Neuron (in vitro differentiated cells): ENCODE measurements around the gene FKBP14.

Experiments used
- H2AFZ ChIP-seq: one replicate; pipeline ENCODE4 v1.6.1; 2013; ENCODE audit warnings: low read depth, mild to moderate bottlenecking, inconsistent platforms, low read length, moderate library complexity
- H3K27me3 ChIP-seq: one replicate; pipeline ENCODE4 v1.6.1; 2013; ENCODE audit warnings: low read length; ENCODE audit not compliant: insufficient read depth
- H3K36me3 ChIP-seq: one replicate; pipeline ENCODE4 v1.6.1; 2013; ENCODE audit warnings: low read length; ENCODE audit not compliant: insufficient read depth
- H3K4me1 ChIP-seq: one replicate; pipeline ENCODE4 v1.6.1; 2013; ENCODE audit warnings: low read length; ENCODE audit not compliant: insufficient read depth
- H3K4me3 ChIP-seq: 2 replicates; pipeline ENCODE4 v1.5.1; 2013; ENCODE audit warnings: mild to moderate bottlenecking, low read length, moderate library complexity
- H3K9me3 ChIP-seq: one replicate; pipeline ENCODE4 v1.6.1; 2013; ENCODE audit warnings: low read length

FKBP14 gene

DNA sequence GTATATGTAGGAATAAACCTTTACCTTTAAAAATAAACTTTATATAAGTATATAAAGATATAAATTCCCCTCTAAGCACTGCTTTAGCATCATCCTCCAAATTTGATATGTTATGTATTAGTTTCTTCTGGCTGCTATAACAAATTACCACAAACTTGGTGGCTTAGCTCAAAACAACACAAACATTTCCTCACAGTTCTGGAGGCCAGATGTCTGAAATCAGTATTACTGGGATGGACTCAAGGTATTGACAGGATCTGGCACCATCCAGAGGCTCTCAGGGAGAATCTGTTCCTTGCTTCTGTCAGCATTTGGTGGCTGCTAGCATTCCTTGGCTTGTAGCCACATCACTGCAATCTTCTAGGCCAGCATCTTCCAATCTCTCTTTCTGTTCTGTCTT, 30.2 kb downstream of the FKBP14 start:
- H3K4me3 ChIP-seq, result no peak overlapping the region
- no peaks in the 10 kb centered on the region for H3K27me3 ChIP-seq
- H3K9me3 ChIP-seq, result peaks cover 7% of the 10 kb centered on the region
- no peak overlapping the region for H2AFZ ChIP-seq
- H3K36me3 ChIP-seq, result no peaks in the 10 kb centered on the region
- peaks cover 4% of the 10 kb centered on the region for H3K4me1 ChIP-seq

DNA sequence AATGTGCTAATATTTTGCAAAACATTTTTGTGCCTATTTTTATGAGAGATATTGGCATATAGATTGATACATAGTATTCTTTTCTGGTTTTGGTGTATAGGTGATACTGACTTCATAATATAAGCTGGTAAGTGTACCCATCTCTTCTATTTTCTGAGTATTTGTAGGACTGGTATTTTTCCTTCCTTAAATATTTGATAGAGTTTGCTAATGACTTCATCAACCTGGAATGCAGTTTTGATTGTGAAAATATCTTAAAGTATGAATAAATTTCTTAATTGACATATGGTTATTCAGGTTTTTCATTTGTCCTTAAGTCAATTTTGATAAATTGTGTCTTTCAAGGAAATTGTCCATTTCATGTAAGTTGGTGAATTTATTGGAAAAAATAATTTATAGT, 30.9 kb downstream of the FKBP14 start:
- Histone ChIP-seq H3K9me3 (peaks cover 7% of the 10 kb centered on the region), H3K27me3 (no peaks in the 10 kb centered on the region), H3K4me1 (peaks cover 2% of the 10 kb centered on the region), H3K4me3 (no peak overlapping the region), H3K36me3 (no peaks in the 10 kb centered on the region), H2AFZ (no peak overlapping the region)

DNA sequence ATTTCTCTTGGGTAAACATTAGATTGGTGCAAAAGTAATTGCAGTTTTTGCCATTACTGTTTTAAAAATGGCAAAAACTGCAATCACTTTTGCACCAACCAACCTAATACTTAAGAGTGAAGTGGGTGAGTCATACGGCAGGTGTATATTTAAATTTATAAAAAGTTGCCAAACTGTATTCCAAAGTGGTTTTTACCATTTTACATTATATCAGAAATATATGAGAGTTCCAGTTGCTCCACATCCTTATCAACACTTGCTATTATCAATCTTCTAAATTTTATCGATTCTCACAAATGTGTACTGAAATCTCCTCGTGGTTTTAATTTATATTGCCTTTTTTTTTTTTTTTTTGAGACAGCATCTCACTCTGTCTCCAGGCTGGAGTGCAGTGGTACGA, 33.4 kb downstream of the FKBP14 start:
- no peaks in the 10 kb centered on the region for H3K4me1 ChIP-seq
- H3K27me3 ChIP-seq, result no peaks in the 10 kb centered on the region
- H3K4me3 ChIP-seq, result no peak overlapping the region
- H2AFZ ChIP-seq, result no peak overlapping the region
- peaks cover 7% of the 10 kb centered on the region for H3K9me3 ChIP-seq
- no peaks in the 10 kb centered on the region for H3K36me3 ChIP-seq

DNA sequence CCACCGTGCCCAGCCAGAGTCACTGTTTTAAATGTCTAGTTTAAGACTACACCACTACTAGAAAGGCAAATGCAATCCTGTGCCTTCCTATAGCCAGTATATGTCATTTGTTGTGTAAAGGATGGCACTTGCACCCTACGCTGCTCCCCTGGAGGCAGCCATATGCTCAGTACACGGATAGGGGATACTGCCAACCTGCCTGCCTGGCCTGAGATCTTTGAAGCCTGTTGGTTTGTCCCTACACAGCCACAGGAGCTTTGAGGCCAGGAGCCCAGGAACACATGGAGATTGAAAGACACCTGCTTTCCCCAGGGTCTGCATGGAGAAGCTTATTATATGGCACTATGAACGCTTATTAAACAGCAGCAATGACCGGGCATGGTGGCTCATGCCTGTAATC, 34.6 kb downstream of the FKBP14 start:
- no peak overlapping the region for H3K4me3 ChIP-seq
- no peak overlapping the region for H2AFZ ChIP-seq
- H3K36me3 ChIP-seq, result no peaks in the 10 kb centered on the region
- no peaks in the 10 kb centered on the region for H3K27me3 ChIP-seq
- H3K4me1 ChIP-seq, result peaks cover 11% of the 10 kb centered on the region
- peaks cover 7% of the 10 kb centered on the region for H3K9me3 ChIP-seq

DNA sequence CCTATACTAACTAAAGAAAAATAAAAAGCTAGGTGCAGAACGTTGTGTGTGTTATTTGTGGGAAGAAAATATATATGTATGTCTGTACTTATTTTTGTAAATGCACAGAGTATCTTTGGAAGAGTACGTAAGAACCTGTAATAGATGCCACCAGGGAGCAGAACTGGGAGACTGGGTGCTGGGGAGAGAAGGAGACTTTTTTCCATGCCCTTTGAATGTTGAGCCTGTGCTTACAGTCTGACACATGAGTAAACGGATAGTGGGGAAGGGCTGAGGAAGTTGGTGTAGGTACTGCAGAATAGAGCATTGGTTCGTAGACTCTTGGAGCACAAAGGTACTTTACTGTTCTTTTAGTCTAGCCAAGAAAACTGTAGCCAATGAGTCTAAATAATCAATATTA, 35.6 kb downstream of the FKBP14 start:
- Histone ChIP-seq H3K4me1 (peaks cover 11% of the 10 kb centered on the region), H3K9me3 (peaks cover 3% of the 10 kb centered on the region), H3K36me3 (no peaks in the 10 kb centered on the region), H3K4me3 (no peak overlapping the region), H2AFZ (no peak overlapping the region), H3K27me3 (no peaks in the 10 kb centered on the region)

DNA sequence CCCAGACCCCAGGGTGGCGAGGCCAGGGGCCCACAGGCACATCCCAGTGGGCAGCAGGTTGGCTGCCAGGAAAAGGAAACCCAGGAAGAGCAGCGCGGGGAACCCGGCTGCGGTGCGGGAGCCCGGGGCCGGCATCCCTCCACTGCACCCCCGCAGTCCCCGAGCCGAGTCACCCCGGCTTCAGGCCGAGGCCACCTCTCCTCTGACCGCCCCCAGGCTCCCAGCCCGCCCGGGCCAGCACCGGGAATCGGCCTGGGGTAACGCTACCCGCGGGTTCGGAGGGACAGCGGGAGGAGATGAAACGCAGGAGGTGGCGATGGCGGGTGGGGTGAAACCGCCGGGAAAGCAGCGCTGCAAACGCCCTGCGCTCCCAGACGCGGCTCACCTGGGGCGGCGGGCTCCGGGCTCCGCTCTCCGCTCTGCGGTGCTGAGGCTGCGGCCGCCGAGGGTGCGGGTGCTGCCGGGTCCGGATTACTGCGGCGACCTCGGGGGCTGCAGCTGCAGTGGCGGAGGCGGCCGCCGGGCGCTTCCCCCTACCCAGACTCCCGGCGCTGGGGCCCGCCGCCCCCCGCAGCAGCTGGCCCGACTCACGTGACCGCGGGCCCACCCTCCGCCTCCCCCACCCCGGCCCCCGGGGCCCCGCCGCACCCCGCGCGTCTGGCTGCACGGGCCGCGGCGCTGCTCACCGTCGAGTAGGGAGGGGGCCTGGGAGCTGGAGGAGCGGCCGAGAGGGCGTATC, 37.1 kb downstream of the FKBP14 start, which contains the start of gene SCRN1:
SCRN1 (minus strand) TSS at position 545 of the 739 bp plus-strand sequence. CDS start 20,734 bp downstream, outside the sequence.
- Histone ChIP-seq H3K4me3 (peak within 1 kb of the TSS; percentile 98), H3K36me3 (no peaks in the 10 kb centered on the region), H3K9me3 (peaks cover 5% of the 10 kb centered on the region), H3K4me1 (peaks cover 11% of the 10 kb centered on the region), H3K27me3 (no peaks in the 10 kb centered on the region), H2AFZ (peak within 1 kb of the TSS; percentile 87)

DNA sequence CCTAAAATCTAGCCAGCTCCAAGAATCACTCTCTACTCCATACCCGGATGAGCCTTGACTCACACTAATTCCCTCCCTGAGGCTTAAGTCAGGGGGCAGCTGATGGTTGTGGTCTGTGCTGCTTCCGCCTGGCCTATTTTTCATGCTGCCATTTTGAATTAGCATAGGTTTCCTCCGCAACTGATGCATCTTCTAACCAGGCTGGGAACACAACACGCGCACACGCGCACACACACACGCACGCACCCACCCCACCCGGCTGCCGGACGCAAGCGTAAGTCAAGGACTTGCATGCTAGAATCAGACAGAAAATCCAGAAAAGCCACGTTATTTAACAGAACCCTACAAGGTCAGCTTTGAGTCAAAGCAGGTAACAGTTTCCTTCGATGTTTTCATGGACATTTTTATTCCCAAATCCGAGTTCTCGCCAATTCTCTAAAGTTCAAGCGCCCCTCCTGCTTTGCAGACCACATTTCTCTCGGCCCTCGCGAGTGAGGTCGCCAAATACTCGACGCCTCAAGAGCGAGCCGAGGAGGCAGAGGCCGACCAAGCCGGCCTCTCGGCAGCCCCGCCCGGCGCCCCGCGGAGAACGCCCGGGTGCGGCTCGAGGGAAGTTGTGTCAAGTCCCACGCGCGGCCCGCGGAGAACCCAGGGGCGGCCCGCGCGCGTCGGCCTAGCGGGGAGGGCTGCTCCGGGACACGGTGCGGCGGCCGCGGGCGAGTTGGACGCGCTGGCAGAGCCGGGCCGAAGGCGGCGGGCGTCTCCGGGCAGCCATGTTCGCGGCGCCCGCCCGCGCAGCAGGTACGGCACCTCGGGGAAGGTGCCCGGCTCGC, 37.9 kb downstream of the FKBP14 start:
- Histone ChIP-seq H3K27me3 (no peaks in the 10 kb centered on the region), H3K9me3 (peaks cover 5% of the 10 kb centered on the region), H3K4me1 (peaks cover 11% of the 10 kb centered on the region), H3K4me3 (peak overlapping the region; percentile 98), H2AFZ (peak overlapping the region; percentile 87), H3K36me3 (no peaks in the 10 kb centered on the region)

DNA sequence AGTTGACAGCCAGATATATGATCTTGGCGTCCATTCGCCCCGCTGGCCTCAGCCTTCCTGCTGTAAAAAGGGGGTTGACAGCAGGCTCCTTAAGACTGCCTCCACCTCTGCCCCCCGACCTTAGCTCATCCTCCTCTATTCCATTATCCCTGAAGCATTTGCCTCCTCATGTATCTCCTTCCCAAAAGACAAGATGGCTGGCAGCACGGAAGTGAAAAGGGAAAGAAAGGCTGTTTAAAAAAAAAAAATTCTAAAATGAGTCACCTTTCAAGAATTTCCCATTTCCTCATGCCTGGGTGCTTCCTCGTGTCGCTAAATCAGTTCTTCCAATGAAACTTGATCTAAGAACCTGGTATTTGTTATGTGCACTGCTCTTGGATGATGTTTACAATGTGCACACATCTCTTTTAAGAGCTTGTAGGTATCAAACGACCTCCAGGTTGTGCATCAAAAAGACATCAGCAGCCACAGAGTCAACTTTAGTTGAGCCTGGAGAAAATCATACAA, 38.6 kb downstream of the FKBP14 start:
- Histone ChIP-seq H2AFZ (peak overlapping the region; percentile 87), H3K4me1 (peaks cover 11% of the 10 kb centered on the region), H3K9me3 (peaks cover 3% of the 10 kb centered on the region), H3K4me3 (peak overlapping the region; percentile 98), H3K36me3 (no peaks in the 10 kb centered on the region), H3K27me3 (no peaks in the 10 kb centered on the region)

DNA sequence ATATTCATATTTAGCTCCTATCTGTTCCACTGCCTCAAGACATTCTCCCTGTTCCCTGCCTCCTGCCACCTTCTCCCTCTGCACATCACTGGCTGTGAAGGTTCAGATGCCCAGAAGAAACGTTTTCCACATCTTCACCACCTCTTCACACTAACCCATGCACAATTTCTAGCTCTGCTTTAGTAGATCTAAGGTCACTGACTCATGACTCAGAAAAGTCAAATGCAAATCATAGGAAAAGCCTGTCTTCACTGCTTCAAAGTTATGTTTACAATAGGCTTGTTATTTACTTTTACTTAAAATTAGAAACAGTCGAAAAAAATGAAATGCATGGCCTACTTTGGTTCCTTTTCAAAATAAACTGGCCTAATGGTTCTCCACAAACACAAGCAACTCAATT, 39.4 kb downstream of the FKBP14 start:
- Histone ChIP-seq H3K4me1 (peaks cover 11% of the 10 kb centered on the region), H3K27me3 (no peaks in the 10 kb centered on the region), H3K36me3 (peaks cover 2% of the 10 kb centered on the region), H2AFZ (no peak overlapping the region), H3K4me3 (no peak overlapping the region), H3K9me3 (peaks cover 3% of the 10 kb centered on the region)

DNA sequence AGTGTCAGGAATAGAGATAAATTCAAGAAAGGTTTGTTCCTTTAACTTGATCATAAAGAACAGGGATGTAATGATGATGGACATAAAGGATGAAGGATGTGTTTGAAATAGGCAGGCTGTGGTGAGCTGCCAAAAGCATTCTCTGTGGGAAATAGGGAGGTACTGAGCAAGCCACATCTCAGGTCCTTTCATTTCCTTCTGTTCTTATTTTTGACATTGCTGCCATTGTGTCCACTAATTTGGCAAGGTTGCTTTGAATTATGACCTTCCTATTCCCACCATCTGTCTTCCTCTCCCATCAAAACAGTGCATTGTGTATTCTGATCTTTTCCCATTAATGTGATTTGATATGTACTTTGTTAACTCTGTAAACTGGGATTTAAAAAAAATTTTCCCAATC, 46.4 kb downstream of the FKBP14 start:
- no peak overlapping the region for H3K4me3 ChIP-seq
- H3K9me3 ChIP-seq, result no peaks in the 10 kb centered on the region
- no peak overlapping the region for H2AFZ ChIP-seq
- H3K4me1 ChIP-seq, result peaks cover 36% of the 10 kb centered on the region
- H3K36me3 ChIP-seq, result peaks cover 2% of the 10 kb centered on the region
- no peaks in the 10 kb centered on the region for H3K27me3 ChIP-seq

DNA sequence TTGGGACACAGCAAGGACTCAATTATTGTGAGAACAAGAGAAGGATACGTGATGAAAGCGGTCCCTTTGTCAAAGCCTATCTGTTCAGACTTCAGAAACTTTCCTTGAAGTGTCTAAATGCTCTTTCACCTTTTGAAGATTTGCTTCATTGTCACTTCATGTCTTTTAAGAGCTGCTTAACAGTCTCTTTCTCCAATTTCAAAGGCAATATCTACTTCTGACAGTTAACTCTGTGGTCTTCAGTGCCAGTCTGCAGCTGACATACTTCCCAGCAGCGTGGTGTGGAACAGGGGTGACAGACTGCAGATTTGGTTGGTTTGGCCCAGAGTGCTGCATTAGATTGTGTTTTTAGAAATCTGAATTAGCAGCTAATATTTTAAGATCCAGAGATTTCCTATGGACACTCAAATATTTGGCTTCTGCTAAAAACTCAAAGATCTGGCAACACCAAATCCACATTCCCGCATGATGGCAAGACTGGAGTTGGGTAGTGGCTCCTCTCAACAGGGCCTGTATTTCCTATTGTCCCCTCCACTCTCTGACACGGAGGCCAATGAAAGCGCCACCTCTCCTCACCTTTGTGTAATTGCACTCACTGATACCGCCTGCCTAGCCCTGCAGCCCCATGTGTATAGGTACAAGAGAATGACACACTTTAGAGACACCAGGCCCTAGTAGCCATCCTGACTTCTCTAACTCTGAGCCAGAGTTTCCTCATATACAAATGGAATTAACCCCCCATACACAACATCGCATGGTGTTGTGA, 48.4 kb downstream of the FKBP14 start:
- Histone ChIP-seq H3K27me3 (no peaks in the 10 kb centered on the region), H2AFZ (no peak overlapping the region), H3K4me3 (no peak overlapping the region), H3K36me3 (peaks cover 2% of the 10 kb centered on the region), H3K9me3 (no peaks in the 10 kb centered on the region), H3K4me1 (peaks cover 41% of the 10 kb centered on the region)

DNA sequence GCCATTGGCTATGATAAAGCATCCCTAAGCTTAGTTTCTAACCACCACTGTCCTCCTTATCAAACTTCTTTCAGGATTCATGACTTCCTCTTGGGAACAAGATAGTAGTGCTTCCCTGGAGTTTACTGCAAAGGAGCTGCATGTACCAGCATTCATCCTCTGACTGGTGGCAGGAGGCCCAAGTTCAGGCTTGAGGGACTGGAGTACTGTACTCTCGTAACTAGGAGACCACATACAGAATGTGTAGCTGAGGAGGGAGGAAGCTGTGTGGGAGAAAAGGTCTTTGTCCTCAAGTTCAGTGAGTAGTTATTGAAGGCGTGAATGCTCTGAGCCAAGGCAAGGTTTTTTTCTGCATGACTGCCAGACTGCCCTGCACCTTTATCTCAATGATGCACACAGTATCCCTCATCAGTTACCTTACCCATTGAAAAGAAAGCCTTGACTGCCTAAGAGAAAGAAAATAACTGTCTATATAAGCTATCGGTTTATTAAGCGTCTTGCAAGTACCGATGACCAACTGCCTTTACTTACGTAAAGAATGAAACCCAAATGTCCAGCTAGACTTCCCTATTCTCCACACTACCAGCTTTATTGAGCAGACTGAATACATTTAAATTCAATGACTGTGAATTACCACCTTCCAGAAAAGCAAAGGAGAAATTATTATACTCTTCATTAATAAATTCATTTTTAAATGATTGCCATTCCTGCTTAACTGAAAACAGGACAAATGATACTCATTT, 49.7 kb downstream of the FKBP14 start:
- Histone ChIP-seq H3K36me3 (no peaks in the 10 kb centered on the region), H3K4me3 (no peak overlapping the region), H3K4me1 (peaks cover 48% of the 10 kb centered on the region), H3K9me3 (no peaks in the 10 kb centered on the region), H3K27me3 (no peaks in the 10 kb centered on the region), H2AFZ (no peak overlapping the region)
